Measurements from ENCODE around the gene OR2J2.
"Not testable (repeated sequence)": the region's sequence is repeated elsewhere in the genome, so short reads cannot be mapped to it uniquely, and the experiment has no call there.

OR2J2 gene

GRCh38 chr6:29170607-29171006, at the start of gene OR2J2:
Gene OR2J2 (plus strand): TSS chr6:29170907. CDS start chr6:29173636, 2,729 bp downstream.
- not testable (repeated sequence) for DNase-seq

- no peak for DNase-seq
Measured at GRCh38 chr6:29129326-29130012, 41.2 kb upstream of the OR2J2 start.

- no peak for DNase-seq
Measured at GRCh38 chr6:29130644-29131043, 40.1 kb upstream of the OR2J2 start.

- no peak for DNase-seq
Measured at GRCh38 chr6:29131691-29132090, 39.0 kb upstream of the OR2J2 start.

GRCh38 chr6:29137724-29138123, 33.0 kb upstream of the OR2J2 start:
- no peak for DNase-seq

- no peak for DNase-seq
Measured at GRCh38 chr6:29141606-29142005, 29.1 kb upstream of the OR2J2 start.

- DNase-seq, result no peak
Measured at GRCh38 chr6:29142309-29142708, 28.4 kb upstream of the OR2J2 start.

- no peak for DNase-seq
Measured at GRCh38 chr6:29146179-29146578, 24.5 kb upstream of the OR2J2 start.

- no peak for DNase-seq
Measured at GRCh38 chr6:29147074-29147473, 23.6 kb upstream of the OR2J2 start.

GRCh38 chr6:29149444-29149843, 21.3 kb upstream of the OR2J2 start:
- DNase-seq, result not testable (repeated sequence)

GRCh38 chr6:29153083-29153482, 17.6 kb upstream of the OR2J2 start:
- DNase-seq, result no peak

GRCh38 chr6:29155182-29155581, 15.5 kb upstream of the OR2J2 start:
- not testable (repeated sequence) for DNase-seq

- not testable (repeated sequence) for DNase-seq
Measured at GRCh38 chr6:29159922-29160321, 10.8 kb upstream of the OR2J2 start.

- not testable (repeated sequence) for DNase-seq
Measured at GRCh38 chr6:29165571-29165970, 5.1 kb upstream of the OR2J2 start.

- no peak for DNase-seq
Measured at GRCh38 chr6:29171736-29172135, 1.0 kb downstream of the OR2J2 start.

GRCh38 chr6:29183594-29183993, 12.9 kb downstream of the OR2J2 start:
- DNase-seq, result no peak

- DNase-seq, result not testable (repeated sequence)
Measured at GRCh38 chr6:29188659-29189058, 18.0 kb downstream of the OR2J2 start.

GRCh38 chr6:29200767-29201662, 30.3 kb downstream of the OR2J2 start:
- DNase-seq, result no peak

- no peak for DNase-seq
Measured at GRCh38 chr6:29201966-29202365, 31.3 kb downstream of the OR2J2 start.

- no peak for DNase-seq
Measured at GRCh38 chr6:29211488-29211887, 40.8 kb downstream of the OR2J2 start.

- DNase-seq, result no peak
Measured at GRCh38 chr6:29216528-29216927, 45.8 kb downstream of the OR2J2 start.

GRCh38 chr6:29217242-29217641, 46.5 kb downstream of the OR2J2 start:
- DNase-seq, result not testable (repeated sequence)

- DNase-seq, result not testable (repeated sequence)
Measured at GRCh38 chr6:29218056-29218455, 47.3 kb downstream of the OR2J2 start.

Measured in activated CD4-positive, CD25-positive, alpha-beta regulatory T cell (primary cell).